Stimulated activated CD8-positive, alpha-beta memory T cell treated with anti-CD3 and anti-CD28 coated beads, Interleukin-4, amount 100 ng/mL, for 48 hours (primary cell): ENCODE data around the gene PIK3CB.
"Not testable (repeated sequence)": the region's sequence is repeated elsewhere in the genome, so short reads cannot be mapped to it uniquely, and the experiment has no call there.

Source experiments
- DNase-seq: peaks from one replicate; pipeline ENCODE4 v3.0.0-alpha.2; 2020

The PIK3CB gene

DNA sequence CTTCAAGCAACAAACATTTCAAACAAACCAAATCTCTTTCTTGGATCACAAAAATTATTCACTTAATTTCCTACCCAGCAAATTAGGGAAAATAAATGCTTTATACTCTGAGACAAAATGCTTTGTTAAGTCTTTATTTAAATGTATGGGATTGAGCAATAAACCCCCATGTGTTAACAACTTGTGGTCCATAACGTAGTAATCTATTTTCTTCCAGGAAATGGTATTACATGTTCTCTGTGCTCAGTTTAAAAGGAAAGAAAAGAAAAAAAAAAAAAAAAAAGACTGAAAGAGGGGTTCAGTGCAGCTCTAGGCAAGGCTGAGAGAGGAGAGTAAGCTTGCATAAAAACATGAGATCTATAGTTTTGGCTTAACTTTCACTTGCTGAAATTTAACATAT lies 102.3 kb downstream of the PIK3CB start:
- DNase-seq, result no peak

DNA sequence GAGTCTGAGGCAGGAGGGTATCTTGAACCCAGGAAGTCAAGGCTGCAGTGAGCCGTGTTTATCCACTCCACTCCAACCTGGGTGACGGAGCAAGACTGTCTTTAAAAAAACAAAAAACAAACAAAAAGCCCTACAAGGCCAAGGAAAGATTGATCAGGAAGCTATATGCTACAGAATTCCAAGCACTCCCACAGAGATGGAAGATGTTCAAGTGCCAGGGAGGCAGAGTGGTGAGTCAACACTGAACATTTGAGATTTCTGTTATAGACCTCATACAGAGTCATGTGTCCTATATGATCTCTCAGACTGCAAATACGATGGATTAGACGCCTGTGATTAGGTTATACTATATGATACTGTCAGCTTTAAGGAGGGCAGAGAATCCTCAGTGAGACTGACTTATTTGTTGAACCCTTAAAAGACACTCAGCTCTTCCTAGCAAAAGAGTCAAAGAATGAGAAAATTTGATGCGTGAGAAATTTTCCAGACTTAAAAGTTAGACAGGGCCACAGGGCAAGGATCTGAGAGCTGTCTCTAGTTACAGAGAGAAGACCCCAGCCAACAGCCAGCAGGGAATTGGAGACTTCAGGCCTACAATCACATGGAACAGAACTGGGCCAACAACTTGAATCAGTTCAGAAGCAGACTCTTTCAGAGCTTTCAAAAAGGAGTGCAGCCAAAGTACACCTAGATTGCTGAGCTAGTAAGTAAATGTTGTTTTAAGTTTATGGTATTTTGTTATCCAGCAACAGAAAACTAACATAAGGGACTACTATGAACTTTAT lies 107.6 kb downstream of the PIK3CB start:
- no peak for DNase-seq

DNA sequence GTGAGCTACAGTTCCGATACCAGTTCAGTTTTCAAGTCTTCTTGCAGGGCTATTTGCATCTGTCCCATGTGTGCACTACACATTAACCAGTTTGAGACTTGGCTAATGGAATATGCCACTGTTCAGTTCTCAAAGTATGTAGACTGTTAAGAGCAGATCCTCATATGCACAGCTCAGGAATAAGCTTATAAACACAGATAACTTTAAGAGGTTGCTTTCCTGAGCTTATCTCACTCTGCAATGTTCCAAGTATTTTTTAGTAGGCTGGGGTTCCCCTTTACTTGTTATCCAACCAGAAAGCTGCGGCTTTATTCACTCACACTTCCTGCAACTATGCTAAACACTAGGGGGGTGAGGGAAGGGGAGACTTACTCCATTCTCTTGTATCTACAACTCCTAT lies 108.7 kb downstream of the PIK3CB start:
- DNase-seq, result not testable (repeated sequence)

DNA sequence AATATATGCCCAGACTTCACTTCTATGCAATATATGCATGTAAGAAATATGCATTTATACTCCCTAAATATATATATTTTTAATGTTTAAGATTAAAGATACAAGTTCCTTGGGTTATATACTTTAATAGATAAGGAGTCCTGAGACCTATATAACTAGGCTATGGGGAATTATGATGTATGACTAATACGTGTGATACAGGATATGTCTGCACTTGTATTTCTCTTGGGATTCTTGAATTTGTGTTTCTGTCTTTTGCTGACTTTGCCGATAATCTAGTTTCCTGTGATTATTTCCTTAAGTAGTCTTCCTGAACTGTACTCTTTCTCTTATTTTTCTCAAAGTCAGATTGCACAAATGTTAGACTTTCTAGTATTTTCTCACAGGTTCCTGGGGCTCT lies 109.6 kb downstream of the PIK3CB start:
- no peak for DNase-seq

DNA sequence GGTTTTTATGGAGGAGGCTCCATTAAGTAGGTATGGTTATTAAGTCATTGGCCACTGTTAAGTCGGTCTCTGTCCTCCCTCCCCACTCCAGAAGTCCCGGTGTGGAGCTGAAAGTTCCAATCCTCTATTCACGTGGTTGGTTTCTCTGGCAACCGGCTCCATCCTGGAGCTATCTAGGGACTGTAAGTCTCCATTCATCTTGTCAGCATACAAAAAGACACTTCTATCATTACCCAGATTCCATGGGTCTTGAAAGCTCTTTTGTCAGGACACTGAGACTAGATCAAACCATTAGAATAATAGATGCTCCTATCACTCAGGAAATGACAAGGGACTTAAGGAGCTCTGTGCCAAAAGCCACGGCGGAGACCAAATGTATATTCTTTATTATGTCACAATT lies 110.3 kb downstream of the PIK3CB start:
- DNase-seq, result no peak

DNA sequence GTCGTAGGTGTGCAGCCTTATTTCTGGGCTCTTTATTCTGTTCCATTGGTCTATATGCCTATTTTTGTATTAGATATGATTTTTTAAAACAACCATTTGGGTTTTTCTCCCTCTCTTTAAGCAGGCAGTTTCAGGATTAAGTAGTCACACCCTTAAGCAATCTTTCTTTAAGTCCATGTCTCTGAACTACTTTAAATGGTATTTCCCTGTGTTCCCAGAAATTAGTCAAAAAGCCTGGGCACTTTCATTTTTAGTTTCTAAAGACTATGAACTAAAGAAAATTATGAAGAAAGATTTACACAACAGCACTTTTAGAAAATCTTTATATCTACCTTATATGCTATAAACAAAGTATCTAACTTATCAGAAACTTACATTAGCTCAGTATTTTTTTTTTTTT lies 115.9 kb downstream of the PIK3CB start:
- DNase-seq, result no peak

DNA sequence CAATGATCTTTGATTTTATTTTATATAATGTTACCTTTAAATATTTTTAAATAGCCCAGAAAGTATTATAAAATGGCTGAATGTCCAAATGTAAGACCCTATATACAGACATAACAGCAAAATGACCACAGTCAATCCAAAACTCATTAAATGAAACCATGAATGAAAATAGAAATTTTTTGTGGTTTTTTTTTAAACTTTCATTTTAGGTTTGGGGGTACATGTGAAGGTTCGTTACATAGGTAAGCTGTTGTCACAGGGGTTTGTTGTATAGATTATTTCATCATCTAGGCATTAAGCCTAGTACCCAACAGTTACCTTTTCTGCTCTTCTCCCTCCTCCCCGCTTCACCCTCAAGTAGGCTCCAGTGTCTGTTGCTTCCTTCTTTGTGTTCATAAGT lies 117.4 kb downstream of the PIK3CB start:
- DNase-seq, result no peak

DNA sequence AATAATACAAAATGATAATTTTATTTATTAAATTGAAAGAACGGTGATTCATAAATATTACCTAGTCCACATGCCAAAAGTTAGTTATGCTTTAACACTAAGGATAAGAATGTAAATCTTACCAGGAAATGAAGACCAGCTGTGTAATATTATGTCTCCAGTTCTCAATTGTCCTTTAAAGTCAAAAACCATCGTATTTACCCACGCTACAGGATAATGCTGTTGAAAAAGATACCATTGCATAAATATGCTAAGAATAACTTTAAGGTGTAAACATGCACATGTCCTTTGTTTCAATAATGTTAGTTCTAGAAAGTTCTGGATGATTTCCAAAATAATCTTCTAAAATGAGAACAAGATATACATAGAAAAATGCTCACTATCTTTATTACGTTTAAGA lies 122.6 kb downstream of the PIK3CB start:
- no peak for DNase-seq

DNA sequence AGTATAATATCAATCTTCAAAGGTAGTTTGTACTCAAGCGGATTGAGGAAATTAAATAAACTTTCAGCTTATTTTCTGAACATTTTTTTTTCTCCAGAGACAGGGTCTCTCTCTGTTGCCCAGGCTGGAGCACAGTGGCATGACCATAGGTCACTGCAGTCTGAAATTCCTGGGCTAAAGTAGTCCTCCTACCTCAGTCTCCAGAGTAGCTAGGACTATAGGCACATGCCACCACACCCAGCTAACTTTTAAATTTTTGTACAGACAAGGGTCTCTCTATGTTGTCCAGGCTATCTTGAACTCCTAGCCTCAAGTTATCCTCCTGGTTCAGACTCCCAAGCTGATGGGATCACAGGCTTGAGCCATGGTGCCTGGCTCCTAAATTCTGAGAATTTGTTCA lies 129.1 kb downstream of the PIK3CB start:
- no peak for DNase-seq

DNA sequence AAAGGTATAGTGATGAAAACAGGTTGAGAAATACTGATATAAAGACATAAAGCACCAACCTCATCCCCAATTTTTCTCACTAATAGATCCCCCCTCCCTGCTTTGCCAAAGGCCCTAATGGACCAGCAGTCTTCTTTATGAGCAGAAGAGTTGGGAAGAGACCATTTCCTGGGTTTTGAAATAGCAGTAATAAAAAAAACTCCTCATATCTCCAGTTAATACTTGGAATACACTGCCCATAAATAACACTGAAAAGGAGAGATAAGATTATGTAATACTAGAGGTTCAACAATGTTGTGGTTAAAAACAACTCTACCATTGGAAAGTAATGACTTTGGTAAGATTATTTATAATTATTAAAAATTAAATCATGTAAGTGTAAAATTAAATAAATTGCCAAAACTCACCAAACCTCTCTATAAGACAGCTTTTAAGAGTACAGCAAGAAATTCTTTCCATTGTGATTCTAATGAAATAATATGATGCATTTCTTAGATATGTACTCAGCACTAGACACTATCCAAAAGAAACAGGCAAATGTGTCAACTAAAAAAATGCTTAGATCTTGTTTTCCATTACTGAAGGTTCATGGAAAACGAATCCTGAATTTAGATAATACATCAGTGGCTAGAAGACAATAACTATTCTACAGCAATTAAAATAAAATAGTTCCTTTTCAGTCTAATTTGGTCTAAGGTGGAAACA lies 137.9 kb downstream of the PIK3CB start:
- DNase-seq, result no peak

DNA sequence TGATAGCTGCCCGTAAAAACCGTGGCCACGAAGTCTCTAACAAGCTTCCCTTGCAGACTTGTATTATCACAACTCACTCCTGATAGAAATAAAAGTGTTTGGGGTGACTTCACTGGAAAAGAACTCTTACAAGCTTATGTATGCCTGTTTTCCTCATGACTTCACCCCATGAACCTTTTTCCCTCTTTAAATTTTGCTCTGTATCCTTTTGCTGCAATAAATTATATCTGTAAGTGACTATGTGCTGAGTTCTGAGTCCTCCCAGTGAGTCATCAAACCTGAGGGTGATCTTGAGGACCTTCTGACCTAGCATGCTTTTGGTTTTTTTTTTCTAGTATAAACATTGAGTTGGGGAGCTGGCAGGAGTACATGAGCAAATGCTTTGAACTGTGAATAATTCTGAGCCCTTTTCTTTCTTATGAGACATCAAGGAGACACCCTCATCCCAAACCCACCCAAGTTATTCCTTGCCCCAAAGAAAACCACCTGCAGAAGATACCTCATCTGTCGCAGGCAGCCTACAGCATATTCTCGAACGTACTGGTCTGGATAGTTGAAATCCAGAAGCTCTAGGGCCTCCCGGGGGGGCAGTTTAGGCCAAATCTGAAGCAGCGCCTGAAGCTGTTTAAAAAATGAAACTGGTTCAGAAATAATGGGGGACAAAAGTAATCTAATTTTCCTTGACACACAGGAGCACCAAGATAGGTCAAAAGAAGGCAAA lies 140.3 kb downstream of the PIK3CB start:
- DNase-seq, result no peak

DNA sequence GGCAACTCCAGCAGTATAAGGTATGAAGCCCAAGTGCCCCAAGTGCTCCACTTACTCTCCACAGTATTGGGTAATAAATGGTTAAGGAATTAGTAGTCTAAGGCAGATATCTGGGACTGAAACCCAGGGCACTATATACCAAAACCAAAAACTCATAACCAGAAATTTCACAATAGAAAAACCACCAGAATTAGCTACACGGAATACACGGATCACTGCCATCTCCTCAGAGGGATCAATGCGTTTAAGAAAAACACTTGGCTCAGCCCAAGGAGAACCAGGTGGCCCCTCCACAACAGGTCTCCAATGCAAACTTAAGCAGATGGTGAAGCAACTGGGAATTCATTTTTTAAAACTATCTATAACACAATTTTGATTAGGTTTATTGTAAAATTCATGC lies 142.6 kb downstream of the PIK3CB start:
- DNase-seq, result no peak

DNA sequence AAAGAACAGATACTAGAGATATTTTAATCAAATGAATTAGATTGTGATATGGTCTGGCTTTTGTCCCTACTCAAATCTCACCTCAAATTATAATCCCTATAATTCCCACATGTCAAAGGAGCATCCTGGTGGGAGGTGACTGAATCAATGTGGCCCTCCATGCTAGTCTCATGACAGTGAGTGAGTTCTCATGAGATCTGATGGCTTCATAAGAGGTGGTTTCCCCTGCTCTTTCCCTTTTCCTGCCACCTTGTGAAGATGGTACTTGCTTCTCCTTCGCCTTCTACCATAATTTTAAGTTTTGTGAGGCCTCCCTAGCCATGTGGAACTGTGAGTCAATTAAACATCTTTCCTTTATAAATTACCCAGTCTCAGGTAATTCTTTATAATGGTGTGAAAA lies 143.4 kb downstream of the PIK3CB start:
- DNase-seq, result no peak

DNA sequence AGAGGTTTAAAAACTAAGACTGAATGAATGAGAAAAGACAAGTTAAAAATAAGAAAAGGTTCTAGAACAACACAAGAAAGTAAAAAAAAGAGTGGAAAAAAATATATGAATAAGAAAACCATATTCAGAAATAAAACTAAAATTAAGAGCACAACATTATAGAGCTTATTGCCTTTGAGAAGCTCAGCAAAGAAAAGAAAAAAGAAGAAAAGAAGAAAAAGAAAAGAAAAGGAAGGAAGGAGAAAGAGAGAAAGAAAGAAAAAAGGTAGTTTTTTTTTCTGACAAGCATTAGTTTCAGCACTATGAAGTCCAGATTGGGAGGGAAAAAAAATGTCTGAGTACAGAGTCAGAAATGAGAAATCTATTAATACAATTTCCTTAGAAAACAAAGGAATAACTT lies 144.7 kb downstream of the PIK3CB start:
- no peak for DNase-seq

DNA sequence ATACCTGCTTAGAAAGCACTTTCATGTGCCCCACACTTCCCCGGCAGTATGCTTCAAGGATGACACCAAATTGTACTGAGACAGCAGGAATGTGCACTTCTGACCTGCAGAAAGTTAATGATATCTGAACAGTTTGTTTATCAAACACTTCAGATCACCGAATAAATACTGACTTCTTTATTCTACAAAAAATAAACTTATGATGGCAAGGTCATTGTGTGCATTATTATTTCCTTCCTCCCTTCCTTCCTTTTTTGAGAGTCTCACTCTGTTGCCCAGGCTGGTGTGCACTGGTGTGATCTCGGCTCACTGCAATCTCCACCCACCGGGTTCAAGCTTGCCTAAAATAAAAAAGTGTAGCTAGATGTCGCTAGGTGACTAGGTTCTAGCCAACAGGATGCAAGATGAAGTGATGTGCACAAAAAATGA lies 145.8 kb downstream of the PIK3CB start:
- no peak for DNase-seq

DNA sequence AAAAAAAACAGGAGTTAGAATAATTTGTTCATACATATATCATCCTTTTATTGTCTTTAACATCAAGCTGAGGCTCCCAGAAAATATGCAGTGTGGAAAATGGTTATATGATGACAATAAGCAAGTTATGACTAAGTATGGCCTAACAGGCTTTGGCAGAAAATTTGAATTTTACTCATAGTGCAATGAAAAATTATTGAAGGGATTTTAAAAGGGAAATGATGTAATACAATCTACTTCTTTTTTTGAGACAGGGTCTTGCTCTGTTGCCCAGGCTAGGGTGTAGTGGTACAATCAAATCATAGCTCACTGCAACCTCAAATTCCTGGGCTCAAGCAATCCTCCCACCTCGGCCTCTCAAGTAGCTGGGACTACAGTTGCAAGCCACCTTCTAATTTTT lies 147.5 kb downstream of the PIK3CB start:
- no peak for DNase-seq

DNA sequence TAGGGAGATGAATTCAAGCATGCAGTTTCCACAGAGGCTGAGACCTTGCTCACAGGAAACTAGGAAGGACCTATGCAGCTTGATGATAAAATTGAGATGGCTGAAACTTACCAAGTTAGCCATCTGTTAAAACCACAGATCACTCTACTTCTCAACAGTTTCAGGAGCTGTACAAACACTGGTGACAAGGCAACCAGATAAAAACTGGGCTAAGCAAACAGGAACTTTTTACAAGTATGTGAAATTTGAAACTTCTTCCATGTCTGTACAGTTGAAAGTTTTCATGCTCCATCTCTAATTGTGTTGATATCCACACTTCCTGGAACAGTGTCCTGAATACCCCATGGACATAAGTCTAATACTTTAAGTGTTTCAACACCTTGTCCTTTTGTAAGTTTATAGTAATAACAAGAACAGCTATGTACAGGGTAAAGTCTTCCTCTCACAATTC lies 147.9 kb downstream of the PIK3CB start:
- DNase-seq, result no peak

DNA sequence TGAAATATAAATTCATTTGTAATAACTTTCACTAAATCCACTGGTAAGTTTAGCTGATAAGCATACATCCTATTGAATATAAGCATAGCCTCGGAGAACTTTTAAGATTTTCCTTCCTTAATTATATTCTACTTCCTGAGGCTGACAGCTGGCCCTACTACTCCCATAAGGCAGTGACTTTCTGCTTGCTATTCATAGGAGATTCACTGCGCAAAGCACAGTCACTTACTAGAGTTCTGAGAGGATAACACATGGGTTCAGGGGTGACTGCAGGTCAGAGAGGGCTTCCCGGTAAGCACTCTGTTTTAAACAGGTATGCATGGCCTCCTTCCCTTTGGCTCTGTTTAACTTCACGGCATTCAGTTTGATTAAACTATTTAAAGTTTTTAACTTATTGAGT lies 150.3 kb downstream of the PIK3CB start:
- no peak for DNase-seq

DNA sequence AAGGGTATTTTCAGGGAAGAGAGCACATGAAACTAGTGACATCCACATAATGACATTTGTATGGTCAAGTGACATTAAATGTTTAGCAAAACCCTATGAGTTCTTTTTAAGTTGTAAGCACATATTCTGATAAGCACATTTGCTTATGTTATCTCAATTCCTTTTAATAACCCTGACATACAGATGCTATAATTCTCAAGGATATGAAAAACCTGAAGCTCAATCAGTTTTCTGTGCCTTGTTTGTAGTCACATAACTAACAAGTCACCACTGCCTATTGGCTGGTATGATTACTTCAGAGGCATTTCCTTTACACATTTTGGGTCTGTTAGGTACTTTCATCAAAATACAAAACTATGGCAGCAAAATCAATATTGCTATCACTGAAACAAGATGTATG lies 152.1 kb downstream of the PIK3CB start:
- no peak for DNase-seq

DNA sequence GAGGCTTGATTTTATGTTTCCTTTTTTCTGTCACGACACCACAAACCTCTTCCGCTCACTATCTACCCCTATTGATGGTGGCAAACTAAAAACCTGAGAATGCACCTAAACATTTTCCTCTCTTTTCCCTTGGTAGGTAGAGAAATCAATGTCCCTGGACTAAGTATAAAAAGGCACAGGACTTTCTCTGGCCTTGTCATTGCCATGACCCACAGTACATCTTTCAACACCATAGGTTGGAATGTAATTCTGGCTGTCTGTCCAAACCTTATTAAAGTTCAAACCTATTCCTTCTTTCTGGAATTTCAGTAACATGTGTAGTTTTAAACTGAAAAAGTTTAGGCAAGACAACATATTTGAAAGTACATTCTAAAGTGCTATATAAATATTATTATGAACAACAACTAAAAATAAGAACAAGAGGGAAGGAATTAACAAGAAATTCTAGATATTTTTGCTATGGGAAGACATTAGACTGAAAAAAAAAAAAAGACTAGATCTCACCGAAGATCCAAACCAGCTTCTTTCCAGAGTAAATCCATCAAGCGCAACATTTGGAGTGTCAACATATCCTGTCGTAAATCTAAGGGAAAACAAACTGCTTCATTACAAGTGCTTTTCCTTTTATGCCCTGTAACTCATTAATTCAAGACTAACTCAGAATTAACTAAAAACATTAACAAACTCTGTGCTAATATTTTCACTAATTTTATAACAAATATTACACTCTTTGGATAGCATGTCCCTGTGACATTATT lies 153.1 kb downstream of the PIK3CB start:
- DNase-seq, result no peak

DNA sequence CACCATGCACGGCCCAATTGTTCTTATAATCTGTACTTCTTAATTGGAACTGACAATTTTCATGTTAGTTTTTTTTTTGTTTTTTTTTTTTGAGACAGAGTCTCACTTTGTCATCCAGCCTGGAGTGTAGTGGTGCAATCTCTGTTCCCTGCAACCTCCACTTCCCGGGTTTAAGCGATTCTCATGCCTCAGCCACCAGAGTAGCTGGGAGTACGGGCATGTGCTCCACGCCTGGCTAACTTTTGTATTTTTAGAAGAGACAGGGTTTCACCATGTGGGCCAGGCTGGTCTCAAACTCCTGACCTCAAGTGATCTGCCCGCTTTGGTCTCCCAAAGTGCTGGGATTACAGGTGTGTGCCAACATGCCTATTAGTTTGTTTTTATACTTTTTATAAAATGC lies 153.8 kb downstream of the PIK3CB start:
- not testable (repeated sequence) for DNase-seq

DNA sequence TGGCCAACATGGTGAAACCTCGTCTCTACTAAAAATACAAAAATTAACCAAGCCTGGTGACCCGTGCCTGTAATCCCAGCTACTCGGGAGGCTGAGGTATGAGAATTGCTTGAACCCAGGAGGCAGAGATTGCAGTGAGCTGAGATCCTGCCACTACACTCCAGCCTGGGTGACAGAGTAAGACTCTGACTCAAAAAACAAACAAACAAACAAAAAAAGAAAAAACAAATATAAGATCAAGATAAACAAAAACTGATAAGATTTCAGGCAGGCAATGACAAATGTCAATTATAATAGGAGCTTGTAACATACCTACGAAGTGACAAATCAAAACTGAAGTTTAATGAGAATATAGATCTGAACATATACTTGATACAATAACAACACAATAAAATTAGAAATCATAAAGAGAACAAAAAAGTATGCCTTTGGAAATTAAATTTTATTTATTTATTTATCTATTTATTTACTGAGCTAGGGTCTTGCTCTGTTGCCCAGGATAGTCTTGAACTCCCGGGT lies 155.8 kb downstream of the PIK3CB start:
- no peak for DNase-seq

DNA sequence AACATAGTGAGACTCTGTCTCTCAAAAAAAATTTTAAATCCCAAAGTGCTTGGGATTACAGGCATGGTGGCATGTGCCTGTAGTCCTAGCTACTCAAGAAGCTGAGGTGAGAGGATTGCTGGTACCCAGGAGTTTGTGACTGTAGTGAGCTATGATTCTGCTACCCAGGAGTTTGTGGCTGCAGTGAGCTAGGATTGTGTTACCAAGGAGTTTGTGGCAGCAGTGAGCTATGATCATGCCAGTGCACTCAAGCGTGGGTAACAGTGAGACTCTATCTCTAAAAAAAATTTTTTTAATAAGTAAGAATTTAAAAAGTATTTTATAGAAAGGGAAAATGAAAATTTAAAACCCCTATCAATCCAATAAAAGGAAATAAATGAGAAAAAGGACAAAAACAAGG lies 156.6 kb downstream of the PIK3CB start:
- no peak for DNase-seq
